ENCODE data around the gene B4GAT1. TPM values are rescaled to one million over a fixed set of nuclear protein-coding genes. Genes with fewer than 3 reads are reported as not detected.
A peak's percentile ranks its signal among the peaks of the same experiment; 100 is the strongest.

The B4GAT1 gene
- polyA plus RNA-seq, 1 of the 3 experiments (the other 2 are of a cell fraction) = 26.4 TPM

DNA sequence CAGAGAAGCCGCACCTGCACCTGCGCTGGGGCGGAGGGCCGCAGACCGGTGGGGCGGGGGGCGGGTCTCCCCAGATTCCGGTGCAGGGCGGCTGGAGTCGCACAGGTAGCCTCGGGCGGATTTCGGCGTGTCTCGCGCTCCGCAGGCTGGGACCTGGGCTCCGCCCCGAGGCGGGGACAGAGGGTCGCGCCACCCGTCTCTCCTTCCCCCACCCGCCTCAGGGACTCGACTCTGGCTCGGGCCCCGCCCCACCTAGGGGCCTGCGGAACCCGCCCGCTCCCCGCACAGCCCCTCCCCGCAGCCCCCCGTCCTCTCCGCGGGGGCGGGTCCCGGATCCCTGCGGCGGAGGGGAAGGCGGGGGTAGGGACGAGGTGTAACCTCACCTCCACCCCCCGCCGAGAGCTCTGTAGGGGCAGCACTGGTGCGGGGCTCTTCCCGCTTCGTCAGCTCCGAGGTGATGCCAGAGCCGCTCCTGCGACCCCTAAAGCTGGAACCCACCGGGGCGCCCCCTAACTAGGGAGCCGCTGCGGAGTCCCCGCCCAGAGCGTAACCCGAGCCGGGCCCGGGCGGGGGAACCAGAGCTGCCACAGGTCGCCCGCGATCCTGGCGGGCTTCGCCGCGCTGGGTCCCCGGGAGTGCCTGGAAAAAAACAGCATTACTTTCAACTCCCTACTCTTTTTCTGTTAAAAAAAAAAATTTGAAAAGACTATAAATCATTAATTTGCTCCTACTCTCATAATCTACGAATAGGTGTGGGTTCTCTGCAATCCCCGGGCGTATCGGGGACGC, 24.4 kb upstream of the B4GAT1 start, which contains the start of gene SLC29A2:
SLC29A2 (minus strand) TSS at position 134 of the 789 bp plus-strand sequence. CDS start 169 bp downstream, outside the sequence.
- Histone ChIP-seq H4K20me1 (ENCODE audit: insufficient read depth) (no peaks in the 10 kb centered on the region), H3K79me2 (ENCODE audit: insufficient read depth) (no peaks in the 10 kb centered on the region), H3K27ac (ENCODE audit: low read depth in 2 of 2, low read length in 1 of 2) (peak within 1 kb of the TSS in 1 of 2 experiments; percentile 78; a peak in 2 of 4 replicates), H3K4me2 (peak within 1 kb of the TSS; percentile 97), H3K9ac (peak within 1 kb of the TSS; percentile 7; the same call in 1 of the 2 replicates), H3K4me1 (ENCODE audit: control insufficient read depth in 1 of 2, insufficient read depth in 2 of 2, low read depth in 1 of 2, low read length in 1 of 2) (peaks cover 6 to 9% of the 10 kb centered on the region in 2 experiments; a peak in 2 of 4 replicates), H3K9me3 (no peaks in the 10 kb centered on the region), H3K36me3 (replicated peaks in 1 of 2; ENCODE audit: control insufficient read depth in 1 of 2, insufficient read depth in 2 of 2, low read length in 1 of 2) (no peaks in the 10 kb centered on the region), H3K4me3 (ENCODE audit: low read depth in 2 of 2, low read length in 1 of 2) (peak within 1 kb of the TSS; percentile 65 to 75), H3K9me2 (no peaks in the 10 kb centered on the region), H3F3A (replicated peaks; ENCODE audit: insufficient read depth) (peaks cover 9% of the 10 kb centered on the region), H3K27me3 (ENCODE audit: insufficient read depth) (peaks cover 18% of the 10 kb centered on the region; the same call in 1 of the 2 replicates), H2AFZ (ENCODE audit: low read depth) (peak within 1 kb of the TSS; percentile 86; the same call in 1 of the 2 replicates)
- ChIA-PET CTCF (interaction anchor here (0.7 to 4.2 kb wide), 11 partner anchors 9 to 60 kb away, joined by 3 to 28 read pairs (median 4); no protein-coding TSS in a partner anchor), POLR2A (interaction anchor here (0.6 to 1.5 kb wide), 3 partner anchors 36 to 139 kb away, joined by 3 to 5 read pairs (median 3); partner anchors contain the start of genes BBS1 and RIN1)
- TF ChIP-seq, protein P1, sequence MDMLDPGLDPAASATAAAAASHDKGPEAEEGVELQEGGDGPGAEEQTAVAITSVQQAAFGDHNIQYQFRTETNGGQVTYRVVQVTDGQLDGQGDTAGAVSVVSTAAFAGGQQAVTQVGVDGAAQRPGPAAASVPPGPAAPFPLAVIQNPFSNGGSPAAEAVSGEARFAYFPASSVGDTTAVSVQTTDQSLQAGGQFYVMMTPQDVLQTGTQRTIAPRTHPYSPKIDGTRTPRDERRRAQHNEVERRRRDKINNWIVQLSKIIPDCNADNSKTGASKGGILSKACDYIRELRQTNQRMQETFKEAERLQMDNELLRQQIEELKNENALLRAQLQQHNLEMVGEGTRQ (IDR thresholded peaks at IDR 0.05; ENCODE audit: borderline replicate concordance, low read depth, low read length) = no peak
- peak; percentile 4 for TF ChIP-seq CHD2 (IDR thresholded peaks at IDR 0.05; ENCODE audit: low read length, partially characterized antibody)
- no peak for TF ChIP-seq RXRA (IDR thresholded peaks at IDR 0.05; ENCODE audit: borderline replicate concordance, low read depth)
- TF ChIP-seq TAF1 (IDR thresholded peaks at IDR 0.05; ENCODE audit: borderline replicate concordance, low read depth, low read length) = no peak
- TF ChIP-seq RCOR1 (IDR thresholded peaks at IDR 0.05; ENCODE audit: low read length) = no peak
- no peak for TF ChIP-seq YY1 (IDR thresholded peaks at IDR 0.05; ENCODE audit: low read depth)
- TF ChIP-seq, protein P2, sequence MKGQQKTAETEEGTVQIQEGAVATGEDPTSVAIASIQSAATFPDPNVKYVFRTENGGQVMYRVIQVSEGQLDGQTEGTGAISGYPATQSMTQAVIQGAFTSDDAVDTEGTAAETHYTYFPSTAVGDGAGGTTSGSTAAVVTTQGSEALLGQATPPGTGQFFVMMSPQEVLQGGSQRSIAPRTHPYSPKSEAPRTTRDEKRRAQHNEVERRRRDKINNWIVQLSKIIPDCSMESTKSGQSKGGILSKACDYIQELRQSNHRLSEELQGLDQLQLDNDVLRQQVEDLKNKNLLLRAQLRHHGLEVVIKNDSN (IDR thresholded peaks at IDR 0.05; ENCODE audit: borderline replicate concordance, low read depth) = no peak
- 2% methylated on average over 17 of the region's 72 CpGs for WGBS (ENCODE audit: low lambda C conversion rate)
- DNase-seq = peak; percentile 91

- WGBS (ENCODE audit: low lambda C conversion rate) = 95% methylated on average over 21 of the region's 25 CpGs
- Histone ChIP-seq H3K4me2 (no peak overlapping the region), H3K9ac (no peak overlapping the region), H3K27me3 (ENCODE audit: insufficient read depth) (peaks cover 18% of the 10 kb centered on the region; the same call in 1 of the 2 replicates), H2AFZ (ENCODE audit: low read depth) (no peak overlapping the region), H3F3A (replicated peaks; ENCODE audit: insufficient read depth) (peaks cover 9% of the 10 kb centered on the region), H3K4me1 (ENCODE audit: control insufficient read depth in 1 of 2, insufficient read depth in 2 of 2, low read depth in 1 of 2, low read length in 1 of 2) (peaks cover 6 to 16% of the 10 kb centered on the region in 2 experiments; a peak in 2 of 4 replicates), H3K36me3 (replicated peaks in 1 of 2; ENCODE audit: control insufficient read depth in 1 of 2, insufficient read depth in 2 of 2, low read length in 1 of 2) (no peaks in the 10 kb centered on the region), H3K9me2 (no peaks in the 10 kb centered on the region), H4K20me1 (ENCODE audit: insufficient read depth) (no peaks in the 10 kb centered on the region), H3K79me2 (ENCODE audit: insufficient read depth) (no peaks in the 10 kb centered on the region), H3K4me3 (ENCODE audit: low read depth in 2 of 2, low read length in 1 of 2) (no peak overlapping the region), H3K27ac (ENCODE audit: low read depth in 2 of 2, low read length in 1 of 2) (no peak overlapping the region), H3K9me3 (no peaks in the 10 kb centered on the region)
- TF ChIP-seq REST (IDR thresholded peaks at IDR 0.05; ENCODE audit: low read depth, low read length) (no peak), TCF12 (IDR thresholded peaks at IDR 0.05) (no peak), GATA2 (CRISPR knock-in tag; IDR thresholded peaks at IDR 0.05) (no peak), TAF1 (IDR thresholded peaks at IDR 0.05; ENCODE audit: borderline replicate concordance, low read depth, low read length) (no peak), FOXM1 (IDR thresholded peaks at IDR 0.05; ENCODE audit: low read depth) (no peak), ELF1 (IDR thresholded peaks at IDR 0.05) (no peak), RXRA (IDR thresholded peaks at IDR 0.05; ENCODE audit: borderline replicate concordance, low read depth) (no peak), EP300 (IDR thresholded peaks at IDR 0.05; ENCODE audit: borderline replicate concordance in 1 of 2, low read depth in 1 of 2, low read length in 1 of 2) (no peak), TEAD4 (IDR thresholded peaks at IDR 0.05; ENCODE audit: borderline replicate concordance, insufficient read depth) (no peak), GABPA (IDR thresholded peaks at IDR 0.05; ENCODE audit: low read depth) (no peak)
- TF ChIP-seq, protein P1 (IDR thresholded peaks at IDR 0.05; ENCODE audit: borderline replicate concordance, low read depth, low read length) = no peak
- no peak for DNase-seq
- ChIA-PET POLR2A (interaction anchor here (1.0 kb wide), 1 partner anchor 23 kb away, joined by 3 read pairs; no protein-coding TSS in a partner anchor), CTCF (interaction anchor here (0.7 to 4.2 kb wide), 4 partner anchors 17 to 58 kb away, joined by 3 to 28 read pairs (median 6); partner anchors contain the start of gene RIN1)
Observed at GRCh38 chr11:66369073-66369894, 21.9 kb upstream of the B4GAT1 start.

Data from SK-N-SH (cell line).